Activated naive CD4-positive, alpha-beta T cell treated with anti-CD3 and anti-CD28 coated beads, Interleukin-2, amount 50 U/mL, for 24 hours (primary cell): ENCODE data around the gene CDH1.
"Not testable (repeated sequence)": the region's sequence is repeated elsewhere in the genome, so short reads cannot be mapped to it uniquely, and the experiment has no call there.

Experiments used
- H3K27ac Mint-ChIP-seq: one replicate; pipeline ENCODE4 v1.8.0; 2021; ENCODE audit warnings: mild to moderate bottlenecking, mixed read lengths
- H3K27me3 Mint-ChIP-seq: one replicate; pipeline ENCODE4 v1.8.0; 2021; ENCODE audit warnings: mixed read lengths
- H3K36me3 Mint-ChIP-seq: one replicate; pipeline ENCODE4 v1.8.0; 2021; ENCODE audit warnings: mixed read lengths
- H3K4me1 Mint-ChIP-seq: one replicate; pipeline ENCODE4 v1.8.0; 2021; ENCODE audit warnings: mixed read lengths
- H3K4me3 Mint-ChIP-seq: one replicate; pipeline ENCODE4 v1.8.0; 2021; ENCODE audit warnings: mild to moderate bottlenecking, mixed read lengths
- H3K9me3 Mint-ChIP-seq: one replicate; pipeline ENCODE4 v1.8.0; 2021; ENCODE audit warnings: mixed read lengths

CDH1 gene

DNA sequence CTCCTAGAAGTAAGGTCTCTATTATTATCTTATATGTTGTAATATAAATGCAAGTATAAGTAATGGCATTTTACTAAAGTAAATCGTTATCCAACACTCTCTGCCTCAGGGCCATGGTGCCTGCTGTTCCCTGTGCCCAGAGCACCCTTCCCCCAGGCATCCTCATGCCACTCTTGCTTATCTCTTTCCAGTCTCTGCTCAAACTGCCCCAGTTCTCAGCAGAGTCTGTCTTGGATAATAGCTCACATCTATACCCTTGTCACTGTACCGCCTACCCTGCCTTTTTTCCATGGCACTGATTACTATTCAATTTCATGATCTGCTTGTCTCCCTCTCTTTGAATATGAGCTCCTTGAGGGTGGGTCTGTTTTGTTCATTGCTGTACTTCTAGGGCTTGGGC lies 31.7 kb downstream of the CDH1 start:
- Mint-ChIP-seq H3K27ac (no peak overlapping the region), H3K36me3 (no peaks in the 10 kb centered on the region), H3K27me3 (no peaks in the 10 kb centered on the region), H3K9me3 (no peaks in the 10 kb centered on the region), H3K4me3 (no peak overlapping the region), H3K4me1 (peaks cover 4% of the 10 kb centered on the region)

DNA sequence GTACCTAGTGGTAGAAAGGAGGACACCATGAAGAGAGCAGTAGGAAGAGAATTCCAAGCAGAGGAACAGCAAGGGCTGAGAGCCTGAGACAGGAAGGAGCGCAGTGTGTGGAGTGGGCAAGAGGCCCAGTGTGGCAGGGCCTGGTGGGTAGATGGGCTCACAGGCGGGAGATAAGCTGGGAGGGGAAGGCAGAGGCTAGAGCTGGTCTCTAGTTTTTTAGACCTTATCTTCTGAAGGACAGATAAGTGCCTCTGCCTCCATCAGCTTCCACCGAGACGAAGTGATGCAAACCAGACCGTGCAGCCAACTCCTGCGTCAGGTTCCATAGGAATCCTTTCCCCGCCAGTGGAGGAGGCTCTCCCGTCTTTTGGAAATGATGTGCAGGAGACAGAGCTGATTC lies 33.6 kb downstream of the CDH1 start:
- no peaks in the 10 kb centered on the region for H3K27me3 Mint-ChIP-seq
- H3K9me3 Mint-ChIP-seq, result no peaks in the 10 kb centered on the region
- no peak overlapping the region for H3K4me3 Mint-ChIP-seq
- peak overlapping the region; percentile 24 for H3K27ac Mint-ChIP-seq
- no peaks in the 10 kb centered on the region for H3K4me1 Mint-ChIP-seq
- H3K36me3 Mint-ChIP-seq, result no peaks in the 10 kb centered on the region

DNA sequence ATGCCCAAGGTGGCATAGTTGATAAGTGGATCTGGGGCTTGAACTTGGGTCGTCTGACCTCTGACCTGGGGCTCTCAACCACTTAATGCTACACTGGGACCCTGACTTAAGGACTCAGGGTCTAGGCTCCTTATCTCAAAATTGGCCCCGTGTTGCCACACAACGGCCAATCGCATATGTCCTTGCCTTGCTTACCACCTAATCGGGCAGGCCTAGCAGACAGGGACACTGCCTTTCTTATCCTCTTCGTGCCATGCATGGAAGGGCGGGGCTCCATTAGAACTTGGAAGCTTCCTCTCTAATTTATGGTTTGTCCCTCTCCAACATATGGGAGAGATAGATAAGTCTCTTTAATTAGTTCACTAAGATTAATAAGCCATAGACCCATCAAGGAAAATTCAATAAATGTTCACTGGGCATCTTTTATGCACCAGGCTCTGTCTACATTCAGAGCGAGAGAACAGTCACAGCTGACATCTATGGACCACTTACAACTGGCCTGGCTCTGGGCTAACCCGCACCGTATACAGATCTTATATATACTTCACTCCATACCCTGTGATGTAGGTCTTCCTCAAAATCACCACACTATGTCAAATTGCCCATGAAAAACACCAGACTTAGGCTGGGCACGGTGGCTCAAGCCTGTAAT lies 35.1 kb downstream of the CDH1 start:
- Mint-ChIP-seq H3K36me3 (no peaks in the 10 kb centered on the region), H3K9me3 (no peaks in the 10 kb centered on the region), H3K27me3 (no peaks in the 10 kb centered on the region), H3K4me1 (no peaks in the 10 kb centered on the region), H3K27ac (no peak overlapping the region), H3K4me3 (no peak overlapping the region)

DNA sequence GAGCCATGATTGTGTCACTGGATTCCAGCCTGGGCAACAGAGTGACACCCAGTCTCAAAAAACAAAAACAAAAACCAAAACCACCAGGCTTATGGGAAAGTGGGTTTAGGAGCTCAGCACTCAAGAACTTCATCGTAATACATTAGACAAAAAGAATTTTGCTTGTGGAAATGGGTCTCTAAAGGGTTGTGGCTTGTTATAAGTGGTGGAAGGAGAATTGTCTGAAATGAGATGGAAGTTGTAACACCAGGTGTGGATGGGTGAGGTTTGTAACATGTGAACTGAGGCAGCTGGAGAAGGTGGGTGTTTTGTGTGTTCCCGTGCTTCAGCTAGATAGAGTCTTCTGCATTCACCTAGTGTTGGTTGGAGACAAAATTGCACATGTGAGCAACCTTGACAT lies 35.8 kb downstream of the CDH1 start:
- Mint-ChIP-seq H3K4me1 (no peaks in the 10 kb centered on the region), H3K27ac (no peak overlapping the region), H3K9me3 (no peaks in the 10 kb centered on the region), H3K27me3 (no peaks in the 10 kb centered on the region), H3K36me3 (no peaks in the 10 kb centered on the region), H3K4me3 (no peak overlapping the region)

DNA sequence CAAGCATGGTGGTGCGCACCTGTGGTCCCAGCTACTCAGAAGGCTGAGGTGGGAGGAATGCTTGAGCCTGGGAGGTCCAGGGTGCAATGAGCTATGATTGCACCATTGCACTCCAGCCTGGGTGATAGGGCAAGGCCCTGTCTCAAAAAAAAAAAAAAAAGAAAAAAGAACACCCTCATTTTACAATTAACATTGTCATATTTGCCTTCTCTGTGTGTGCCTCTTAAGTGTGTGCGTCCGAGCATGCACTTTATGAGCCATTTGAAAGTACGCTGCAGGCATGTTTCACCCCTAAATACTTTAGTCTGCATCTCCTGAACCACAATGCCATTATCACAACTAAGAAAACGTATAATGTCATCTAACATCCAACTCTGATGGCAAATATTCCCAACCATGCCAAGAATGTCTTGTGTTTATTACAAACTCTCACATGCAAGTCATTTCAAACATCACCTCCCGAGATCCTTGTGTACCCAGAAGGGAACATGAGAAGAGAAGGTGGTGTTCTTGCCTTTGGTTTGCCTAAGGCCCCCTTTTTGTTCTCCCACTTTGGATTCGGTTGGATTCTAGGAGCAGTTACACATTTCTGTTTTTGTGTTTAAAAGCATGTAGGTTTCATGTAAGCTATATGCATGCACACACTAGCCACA lies 38.0 kb downstream of the CDH1 start:
- H3K9me3 Mint-ChIP-seq, result no peaks in the 10 kb centered on the region
- H3K27me3 Mint-ChIP-seq, result no peaks in the 10 kb centered on the region
- no peak overlapping the region for H3K27ac Mint-ChIP-seq
- H3K4me3 Mint-ChIP-seq, result no peak overlapping the region
- no peaks in the 10 kb centered on the region for H3K36me3 Mint-ChIP-seq
- H3K4me1 Mint-ChIP-seq, result no peaks in the 10 kb centered on the region

DNA sequence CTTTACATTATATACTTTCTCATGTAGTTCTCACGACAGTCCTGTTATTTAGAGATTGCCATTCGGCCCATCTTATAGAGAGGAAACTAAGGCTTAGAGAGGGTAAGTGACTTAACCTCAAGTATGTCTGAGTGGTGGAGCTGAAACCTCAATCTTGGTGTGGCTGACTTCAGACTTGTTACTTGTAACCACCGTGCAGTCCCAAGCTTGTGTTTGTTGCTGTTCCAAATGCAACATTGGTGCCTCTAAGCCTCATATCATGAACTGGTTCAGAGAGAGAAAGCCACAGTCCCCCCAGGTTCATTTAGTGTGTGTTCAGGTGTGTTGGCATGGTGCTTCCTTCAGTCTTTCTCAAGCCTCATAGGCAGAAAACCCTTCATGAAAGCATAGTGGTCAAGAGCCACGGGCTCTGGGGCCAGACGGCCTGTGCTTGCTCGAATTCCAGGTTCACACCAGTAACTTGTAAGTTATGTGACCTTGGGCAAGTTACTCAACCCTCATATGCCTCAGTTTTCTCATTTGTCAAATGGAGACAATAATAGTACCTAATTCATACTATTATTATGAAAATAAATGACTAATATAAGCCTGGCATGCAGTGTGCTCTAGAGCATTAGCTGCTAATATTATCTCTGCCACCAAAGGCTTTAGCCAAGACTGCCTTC lies 39.9 kb downstream of the CDH1 start:
- no peaks in the 10 kb centered on the region for H3K4me1 Mint-ChIP-seq
- H3K9me3 Mint-ChIP-seq, result no peaks in the 10 kb centered on the region
- no peaks in the 10 kb centered on the region for H3K27me3 Mint-ChIP-seq
- no peak overlapping the region for H3K27ac Mint-ChIP-seq
- no peaks in the 10 kb centered on the region for H3K36me3 Mint-ChIP-seq
- no peak overlapping the region for H3K4me3 Mint-ChIP-seq

DNA sequence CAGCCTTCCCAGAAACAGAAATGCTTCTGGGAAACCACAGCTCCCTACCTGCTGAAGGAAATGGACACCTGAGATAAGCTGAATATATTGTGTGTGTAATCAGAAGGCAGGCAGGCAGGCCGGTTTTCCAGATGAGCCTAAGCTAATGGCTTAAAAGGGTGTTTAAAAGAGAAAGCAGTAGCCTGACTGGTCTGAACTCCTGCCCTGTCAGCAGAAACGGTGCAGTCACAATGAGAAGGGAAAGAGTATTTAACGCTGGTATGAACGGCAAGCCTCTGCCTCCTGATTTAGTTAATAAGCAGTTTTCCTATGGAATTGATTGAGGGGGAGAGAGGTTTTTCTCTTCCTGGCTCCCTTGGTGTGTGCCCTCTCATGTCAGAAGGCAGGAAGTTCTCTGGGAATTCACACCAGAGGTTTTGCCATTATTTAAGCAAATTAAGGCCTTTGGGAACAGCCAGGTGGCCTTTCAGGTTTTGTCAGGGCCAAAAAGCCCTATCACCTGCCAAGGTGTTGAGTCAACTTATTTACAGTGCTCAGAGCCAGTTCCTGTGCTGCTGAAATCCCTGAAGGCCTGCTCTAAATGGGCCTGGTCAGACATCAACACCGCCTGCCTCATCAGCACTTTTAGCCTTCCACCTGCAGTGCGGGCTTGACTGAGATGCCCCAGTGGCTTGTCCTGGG lies 41.6 kb downstream of the CDH1 start:
- Mint-ChIP-seq H3K4me3 (no peak overlapping the region), H3K4me1 (no peaks in the 10 kb centered on the region), H3K9me3 (no peaks in the 10 kb centered on the region), H3K27ac (no peak overlapping the region), H3K27me3 (no peaks in the 10 kb centered on the region), H3K36me3 (no peaks in the 10 kb centered on the region)

DNA sequence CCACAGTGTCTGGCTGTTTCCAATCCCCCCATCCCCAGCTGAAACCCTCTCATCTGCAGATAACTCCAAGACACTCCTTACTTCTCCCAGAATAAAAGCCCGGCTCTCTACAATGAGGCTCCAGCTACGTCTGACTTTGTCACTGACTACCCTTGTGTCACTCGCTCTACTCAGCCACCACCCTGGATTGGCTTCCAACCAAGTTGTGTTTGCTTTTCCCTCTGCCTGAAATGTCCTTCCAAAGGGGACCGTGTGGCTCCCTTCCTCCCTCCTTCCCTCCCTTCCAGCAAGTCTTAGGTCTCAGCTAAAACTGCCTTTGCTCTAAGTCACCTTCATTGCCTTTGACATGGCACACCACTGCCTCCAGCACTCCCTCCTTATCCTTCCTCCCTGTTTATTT lies 42.8 kb downstream of the CDH1 start:
- H3K27me3 Mint-ChIP-seq, result no peaks in the 10 kb centered on the region
- H3K4me3 Mint-ChIP-seq, result no peak overlapping the region
- no peaks in the 10 kb centered on the region for H3K9me3 Mint-ChIP-seq
- no peaks in the 10 kb centered on the region for H3K36me3 Mint-ChIP-seq
- H3K27ac Mint-ChIP-seq, result no peak overlapping the region
- no peaks in the 10 kb centered on the region for H3K4me1 Mint-ChIP-seq

DNA sequence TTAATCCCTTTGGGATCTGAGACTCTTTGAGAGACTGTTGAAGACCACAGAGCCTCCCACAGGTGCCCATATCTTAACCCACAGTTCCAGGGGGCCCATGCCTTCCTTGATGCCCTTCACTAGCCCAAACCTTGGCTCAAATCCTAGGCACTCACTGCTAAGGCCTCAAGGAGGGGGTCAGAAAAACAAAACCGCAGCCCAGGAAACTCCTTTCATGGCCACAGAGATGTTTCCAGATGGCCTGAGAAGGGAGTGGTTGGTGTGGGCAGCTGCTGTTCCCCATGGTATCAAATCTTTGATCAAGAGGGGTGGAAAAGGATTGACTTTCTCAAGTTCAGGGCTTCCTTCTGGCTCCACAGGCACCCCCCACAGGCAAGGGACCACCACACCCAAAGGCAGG lies 44.7 kb downstream of the CDH1 start:
- Mint-ChIP-seq H3K27me3 (no peaks in the 10 kb centered on the region), H3K4me1 (no peaks in the 10 kb centered on the region), H3K4me3 (no peak overlapping the region), H3K36me3 (no peaks in the 10 kb centered on the region), H3K27ac (no peak overlapping the region), H3K9me3 (no peaks in the 10 kb centered on the region)

DNA sequence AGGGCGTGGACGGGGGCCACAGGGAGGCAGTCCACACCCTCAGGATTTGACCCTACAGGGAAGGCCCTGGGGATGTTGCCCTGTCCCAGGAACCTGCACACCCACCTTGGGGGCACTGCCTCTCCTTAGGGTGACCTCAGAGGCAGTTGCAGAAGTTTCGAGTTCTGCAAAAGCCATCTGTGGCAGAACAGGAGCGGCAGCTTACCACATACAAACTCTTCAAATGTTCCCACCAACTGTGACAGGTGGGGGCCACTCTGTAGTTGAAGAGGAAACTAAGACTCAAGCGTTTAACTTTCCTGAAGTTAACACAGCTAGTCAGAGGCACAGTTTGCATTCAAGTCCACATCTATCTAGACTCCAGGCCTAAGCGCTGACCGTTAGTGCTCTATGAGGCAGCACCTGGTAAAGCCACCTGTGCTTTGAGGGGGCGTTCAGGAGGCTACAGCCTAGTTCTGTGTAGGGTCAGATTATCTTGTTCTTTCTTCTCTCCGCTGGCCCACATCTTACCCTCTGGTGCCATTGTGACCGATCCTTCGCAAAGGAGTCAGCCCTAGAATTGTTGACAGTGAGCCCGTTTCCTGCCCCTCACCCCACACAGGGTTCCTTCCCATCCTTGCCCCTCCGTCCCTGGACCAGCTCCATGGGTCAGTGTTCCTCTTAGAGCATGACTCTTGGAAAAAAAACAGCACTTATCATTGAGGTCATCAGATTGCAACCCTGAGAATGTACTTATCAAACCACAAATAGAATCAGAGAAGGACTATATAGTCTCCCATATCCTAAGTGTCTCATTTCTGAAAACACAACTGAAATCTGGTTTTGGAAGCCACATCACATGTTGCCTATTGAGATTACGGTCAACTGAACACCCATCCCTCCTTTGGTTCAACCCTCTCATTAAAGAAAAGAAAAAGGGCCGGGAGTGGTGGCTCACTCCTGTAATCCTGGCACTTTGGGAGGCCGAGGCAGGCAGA lies 45.4 kb downstream of the CDH1 start:
- no peak overlapping the region for H3K4me3 Mint-ChIP-seq
- no peaks in the 10 kb centered on the region for H3K4me1 Mint-ChIP-seq
- no peaks in the 10 kb centered on the region for H3K27me3 Mint-ChIP-seq
- no peaks in the 10 kb centered on the region for H3K36me3 Mint-ChIP-seq
- H3K9me3 Mint-ChIP-seq, result no peaks in the 10 kb centered on the region
- H3K27ac Mint-ChIP-seq, result no peak overlapping the region

DNA sequence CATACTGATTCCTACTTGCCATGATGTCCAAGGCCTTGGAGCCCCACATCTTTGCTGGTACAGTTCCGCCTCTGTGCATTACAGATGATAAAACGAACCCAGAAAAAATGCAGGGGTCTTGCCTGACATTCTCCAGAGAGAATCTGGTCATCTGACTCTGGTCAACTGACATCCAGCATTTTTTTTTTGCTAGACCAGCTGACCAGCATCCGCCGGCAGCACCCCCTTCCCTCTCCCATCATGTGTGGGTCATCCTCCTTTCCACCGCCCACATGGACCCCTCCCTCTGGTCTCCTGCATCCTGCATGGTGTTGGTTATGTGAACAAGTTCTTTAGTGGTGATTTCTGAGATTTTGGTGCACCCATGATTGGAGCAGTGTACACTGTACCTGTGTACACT lies 47.1 kb downstream of the CDH1 start:
- H3K36me3 Mint-ChIP-seq, result no peaks in the 10 kb centered on the region
- no peaks in the 10 kb centered on the region for H3K9me3 Mint-ChIP-seq
- no peaks in the 10 kb centered on the region for H3K27me3 Mint-ChIP-seq
- no peak overlapping the region for H3K27ac Mint-ChIP-seq
- H3K4me1 Mint-ChIP-seq, result no peaks in the 10 kb centered on the region
- no peak overlapping the region for H3K4me3 Mint-ChIP-seq

DNA sequence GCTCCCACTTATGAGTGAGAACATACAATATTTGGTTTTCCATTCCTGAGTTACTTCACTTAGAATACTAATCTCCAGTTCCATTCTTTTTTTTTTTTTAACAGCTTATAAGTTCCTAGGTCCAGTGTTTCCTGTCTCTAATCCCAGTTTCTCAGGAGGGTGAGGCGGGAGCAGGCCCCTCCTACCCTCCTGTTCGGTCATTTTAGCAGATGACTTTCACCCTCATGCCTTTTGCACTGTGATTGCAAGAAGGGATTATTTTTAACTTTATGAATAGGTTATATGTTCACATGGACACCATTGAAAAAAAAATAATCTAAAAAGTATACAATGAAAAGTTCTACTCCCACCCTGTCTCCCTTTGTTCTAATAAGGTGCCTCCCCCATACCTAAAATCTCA lies 47.6 kb downstream of the CDH1 start:
- Mint-ChIP-seq H3K9me3 (no peaks in the 10 kb centered on the region), H3K27ac (no peak overlapping the region), H3K4me3 (no peak overlapping the region), H3K27me3 (no peaks in the 10 kb centered on the region), H3K4me1 (no peaks in the 10 kb centered on the region), H3K36me3 (no peaks in the 10 kb centered on the region)

DNA sequence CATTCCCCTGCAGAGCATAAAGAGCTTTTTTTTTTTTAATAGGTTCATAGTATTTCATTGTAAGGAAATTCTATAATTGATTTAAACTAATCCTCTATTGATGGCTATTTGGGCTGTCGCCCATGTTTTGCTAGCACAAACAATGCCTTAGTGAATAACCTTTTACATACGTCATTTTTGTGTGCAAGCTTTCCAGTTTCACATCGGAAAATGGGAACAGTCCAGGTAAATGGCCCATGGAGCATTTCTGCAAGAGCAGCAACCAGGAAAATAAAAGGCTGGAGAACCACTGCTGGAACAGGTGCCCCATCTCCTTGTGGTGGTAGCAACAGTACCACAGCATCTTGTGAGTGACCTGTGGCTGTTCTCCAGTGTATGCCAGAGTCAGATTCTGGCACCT lies 48.6 kb downstream of the CDH1 start:
- Mint-ChIP-seq H3K27me3 (no peaks in the 10 kb centered on the region), H3K4me3 (no peak overlapping the region), H3K4me1 (no peaks in the 10 kb centered on the region), H3K27ac (no peak overlapping the region), H3K36me3 (no peaks in the 10 kb centered on the region), H3K9me3 (no peaks in the 10 kb centered on the region)

DNA sequence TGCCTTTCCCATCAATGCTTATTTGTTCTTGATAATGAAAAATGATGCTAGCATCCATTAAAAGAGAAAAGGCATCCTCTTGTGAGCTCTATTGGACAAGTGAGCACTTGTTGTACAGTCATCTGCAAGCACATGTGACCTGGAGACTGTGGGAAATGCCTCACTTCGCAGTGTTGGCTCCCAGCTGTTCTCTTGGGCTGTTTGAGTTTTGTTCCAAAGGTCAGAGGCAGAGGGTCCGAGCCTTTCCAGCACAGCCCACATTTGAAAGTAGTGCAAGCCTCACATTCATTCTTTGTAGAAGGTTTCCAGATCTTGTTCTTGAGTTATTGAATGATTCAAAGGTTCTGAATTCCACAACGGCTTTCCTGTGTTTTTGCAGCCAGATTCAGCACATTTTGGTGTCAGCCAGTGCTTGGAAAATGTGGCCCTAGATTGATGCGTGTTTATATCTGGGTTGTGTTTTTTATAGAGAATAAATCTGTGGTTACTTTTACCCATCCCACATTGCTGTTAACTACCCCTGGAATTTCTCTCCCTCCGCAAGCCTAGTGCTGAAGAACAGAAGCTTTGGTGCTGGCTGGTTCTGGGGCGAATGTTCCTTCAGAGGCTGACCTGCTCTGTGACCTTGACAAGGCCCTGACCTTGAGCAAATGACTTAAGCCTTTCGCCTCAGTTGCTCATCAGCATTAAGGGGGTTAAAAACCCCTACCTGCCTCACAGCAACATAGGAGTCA lies 49.8 kb downstream of the CDH1 start:
- Mint-ChIP-seq H3K27me3 (no peaks in the 10 kb centered on the region), H3K4me1 (no peaks in the 10 kb centered on the region), H3K27ac (no peak overlapping the region), H3K4me3 (no peak overlapping the region), H3K36me3 (no peaks in the 10 kb centered on the region), H3K9me3 (no peaks in the 10 kb centered on the region)

DNA sequence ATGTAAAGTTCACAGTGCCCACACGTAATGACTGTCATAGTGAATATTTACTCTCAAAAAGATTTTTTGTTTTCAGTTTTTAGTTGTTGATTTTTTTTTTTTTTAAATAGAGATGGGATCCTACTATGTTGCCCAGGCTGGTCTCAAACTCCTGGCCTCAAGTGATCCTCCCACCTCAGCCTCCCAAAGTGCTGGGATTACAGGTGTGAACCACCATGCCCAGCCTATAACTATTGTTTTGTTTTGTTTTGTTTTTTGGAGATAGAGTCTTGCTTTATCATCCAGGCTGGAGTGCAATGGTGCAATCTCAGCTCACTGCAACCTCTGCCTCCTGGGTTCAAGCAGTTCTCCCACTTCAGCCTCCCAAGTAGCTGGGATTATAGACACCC lies 50.3 kb downstream of the CDH1 start:
- not testable (repeated sequence) for H3K9me3 Mint-ChIP-seq, H3K36me3 Mint-ChIP-seq, H3K27ac Mint-ChIP-seq, H3K27me3 Mint-ChIP-seq, H3K4me1 Mint-ChIP-seq, H3K4me3 Mint-ChIP-seq
